ENCODE results near the gene PIK3CA. TPM values are rescaled to one million over a fixed set of nuclear protein-coding genes. Genes with fewer than 3 reads are reported as not detected.

The PIK3CA gene
- total and polyA plus RNA-seq, 2 donors (not counting 3 experiments of a cell fraction or from before 2014, with no cell fraction given): 4.2 to 25.8 TPM

DNA sequence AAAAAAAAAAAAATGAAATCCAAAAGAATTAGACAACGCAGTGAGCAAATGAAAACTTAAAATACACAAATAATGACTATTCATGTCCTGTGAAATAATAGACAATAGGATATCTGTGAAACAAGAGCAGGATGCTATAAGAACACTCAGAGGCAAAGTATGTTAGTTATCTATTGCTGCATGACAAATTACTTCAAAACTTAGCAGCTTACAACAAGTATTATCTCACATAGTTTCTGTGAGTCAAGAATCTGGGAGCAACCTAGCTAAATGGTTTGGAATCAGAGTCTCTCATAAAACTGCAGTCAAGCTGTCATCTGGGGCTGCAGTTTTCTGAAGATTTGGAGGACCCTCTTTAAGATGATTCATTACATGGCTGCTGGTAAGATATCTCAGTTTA is 40.1 kb upstream of the PIK3CA start:
- FAIRE-seq: peak; percentile 68
- Histone ChIP-seq H3K4me2 (ENCODE audit: insufficient read depth, low read length) (peak overlapping the region; percentile 31), H3K9ac (replicated peaks; ENCODE audit: extremely low read depth, insufficient read depth, low read length) (no peak overlapping the region), H2AFZ (ENCODE audit: low read depth, low read length) (peak overlapping the region; percentile 51), H3K27ac (ENCODE audit: insufficient read depth, low read depth, low read length) (no peak overlapping the region), H4K20me1 (replicated peaks; ENCODE audit: control insufficient read depth, extremely low read depth, insufficient read depth, low read length) (no peaks in the 10 kb centered on the region), H3K79me2 (ENCODE audit: control insufficient read depth, insufficient read depth, low read length) (no peaks in the 10 kb centered on the region), H3K9me1 (replicated peaks; ENCODE audit: control insufficient read depth, extremely low read depth, insufficient read depth, low read length) (no peaks in the 10 kb centered on the region), H3K36me3 (ENCODE audit: control insufficient read depth in 2 of 2, extremely low read depth in 1 of 2, insufficient read depth in 2 of 2, low read length in 2 of 2) (no peaks in the 10 kb centered on the region), H3K27me3 (ENCODE audit: control insufficient read depth in 2 of 2, insufficient read depth in 2 of 2, low read length in 2 of 2) (no peaks in the 10 kb centered on the region), H3K9me3 (replicated peaks; ENCODE audit: control insufficient read depth, insufficient read depth, low read length) (peaks cover 2% of the 10 kb centered on the region), H3K4me1 (ENCODE audit: control insufficient read depth, extremely low read depth, insufficient read depth, low read length) (peaks cover 9% of the 10 kb centered on the region), H3K4me3 (replicated peaks in 1 of 3; ENCODE audit: insufficient read depth in 1 of 3, low read depth in 1 of 3, low read length in 3 of 3) (no peak overlapping the region)
- ChIA-PET CTCF (interaction anchor here (0.6 to 3.4 kb wide), 12 partner anchors 9 to 213 kb away, joined by 3 to 13 read pairs (median 4); partner anchors contain the start of gene PIK3CA), POLR2A (no interaction called here)
- DNase-seq (ENCODE audit: low read depth, low spot score): peak; percentile 15
- intact Hi-C loops (cut with micrococcal nuclease): loop anchor here (5.0 kb wide), 1 partner anchor 39 kb away; the partner anchor contains the start of gene PIK3CA
- BruUV-seq (replicated peaks): no TSS peak
- TF ChIP-seq, protein P1, sequence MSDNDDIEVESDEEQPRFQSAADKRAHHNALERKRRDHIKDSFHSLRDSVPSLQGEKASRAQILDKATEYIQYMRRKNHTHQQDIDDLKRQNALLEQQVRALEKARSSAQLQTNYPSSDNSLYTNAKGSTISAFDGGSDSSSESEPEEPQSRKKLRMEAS (IDR thresholded peaks at IDR 0.05; ENCODE audit: insufficient read depth, insufficient read length): no peak
- TF ChIP-seq FOS (IDR thresholded peaks at IDR 0.05; ENCODE audit: borderline replicate concordance, insufficient read depth, low read length) (peak; percentile 54), GATA2 (IDR thresholded peaks at IDR 0.05; ENCODE audit: insufficient read depth, insufficient read length, low read depth, low read length) (peak; percentile 47)
- dilution Hi-C loops (cut with MboI; ENCODE audit: extremely low pct_ligation_motif_present, low sequenced_read_pairs): no loop called here

DNA sequence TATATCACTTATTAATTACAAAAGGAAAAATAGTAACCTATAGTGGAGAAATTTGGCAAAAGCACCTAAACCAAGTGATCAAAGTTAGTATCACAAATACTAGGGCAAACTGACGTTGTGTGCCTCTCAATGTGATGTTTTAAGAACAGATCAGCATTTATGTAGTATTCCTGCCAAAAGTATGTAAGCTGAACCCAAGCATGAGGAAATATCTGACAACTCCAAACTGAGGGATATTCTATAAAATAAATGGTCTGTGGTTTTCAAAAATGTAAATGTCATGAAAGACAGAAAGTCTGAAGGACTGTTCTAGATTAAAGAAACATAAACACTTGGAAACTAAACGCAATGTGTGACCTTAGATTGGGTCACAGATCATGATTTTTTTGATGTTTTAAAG is 34.3 kb upstream of the PIK3CA start:
- H3K36me3 ChIP-seq (ENCODE audit: control insufficient read depth in 2 of 2, extremely low read depth in 1 of 2, insufficient read depth in 2 of 2, low read length in 2 of 2): no peaks in the 10 kb centered on the region
- H3K9ac ChIP-seq (replicated peaks; ENCODE audit: extremely low read depth, insufficient read depth, low read length): no peak overlapping the region
- no peaks in the 10 kb centered on the region for H3K27me3 ChIP-seq (ENCODE audit: control insufficient read depth in 2 of 2, insufficient read depth in 2 of 2, low read length in 2 of 2)
- H2AFZ ChIP-seq (ENCODE audit: low read depth, low read length): no peak overlapping the region
- dilution Hi-C loops (cut with MboI; ENCODE audit: extremely low pct_ligation_motif_present, low sequenced_read_pairs): no loop called here
- no peak overlapping the region for H3K27ac ChIP-seq (ENCODE audit: insufficient read depth, low read depth, low read length)
- H3K4me3 ChIP-seq (replicated peaks in 1 of 3; ENCODE audit: insufficient read depth in 1 of 3, low read depth in 1 of 3, low read length in 3 of 3): no peak overlapping the region
- no peaks in the 10 kb centered on the region for H4K20me1 ChIP-seq (replicated peaks; ENCODE audit: control insufficient read depth, extremely low read depth, insufficient read depth, low read length)
- CTCF ChIA-PET: no interaction called here
- POLR2A ChIA-PET: no interaction called here
- no TSS peak for BruUV-seq (replicated peaks)
- no peak for TF ChIP-seq GATA2 (IDR thresholded peaks at IDR 0.05; ENCODE audit: insufficient read depth, insufficient read length, low read depth, low read length)
- TF ChIP-seq, protein P1 (IDR thresholded peaks at IDR 0.05; ENCODE audit: insufficient read depth, insufficient read length): no peak
- no peak for TF ChIP-seq POLR2AphosphoS5 (IDR thresholded peaks at IDR 0.05; ENCODE audit: insufficient read depth, low read depth, low read length)
- no peak for TF ChIP-seq MYC (IDR thresholded peaks at IDR 0.05; ENCODE audit: low read depth, low read length)
- TF ChIP-seq, protein P2, sequence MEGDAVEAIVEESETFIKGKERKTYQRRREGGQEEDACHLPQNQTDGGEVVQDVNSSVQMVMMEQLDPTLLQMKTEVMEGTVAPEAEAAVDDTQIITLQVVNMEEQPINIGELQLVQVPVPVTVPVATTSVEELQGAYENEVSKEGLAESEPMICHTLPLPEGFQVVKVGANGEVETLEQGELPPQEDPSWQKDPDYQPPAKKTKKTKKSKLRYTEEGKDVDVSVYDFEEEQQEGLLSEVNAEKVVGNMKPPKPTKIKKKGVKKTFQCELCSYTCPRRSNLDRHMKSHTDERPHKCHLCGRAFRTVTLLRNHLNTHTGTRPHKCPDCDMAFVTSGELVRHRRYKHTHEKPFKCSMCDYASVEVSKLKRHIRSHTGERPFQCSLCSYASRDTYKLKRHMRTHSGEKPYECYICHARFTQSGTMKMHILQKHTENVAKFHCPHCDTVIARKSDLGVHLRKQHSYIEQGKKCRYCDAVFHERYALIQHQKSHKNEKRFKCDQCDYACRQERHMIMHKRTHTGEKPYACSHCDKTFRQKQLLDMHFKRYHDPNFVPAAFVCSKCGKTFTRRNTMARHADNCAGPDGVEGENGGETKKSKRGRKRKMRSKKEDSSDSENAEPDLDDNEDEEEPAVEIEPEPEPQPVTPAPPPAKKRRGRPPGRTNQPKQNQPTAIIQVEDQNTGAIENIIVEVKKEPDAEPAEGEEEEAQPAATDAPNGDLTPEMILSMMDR (IDR thresholded peaks at IDR 0.05; ENCODE audit: extremely low read depth in 1 of 2, insufficient read depth in 1 of 2, low read depth in 1 of 2, low read length in 2 of 2): no peak
- no peak for TF ChIP-seq POLR2A (IDR thresholded peaks at IDR 0.05; ENCODE audit: low read depth, low read length)
- TF ChIP-seq EZH2 (IDR thresholded peaks at IDR 0.05; ENCODE audit: borderline replicate concordance, low read depth, low read length, severe bottlenecking): no peak
- no peak for TF ChIP-seq FOS (IDR thresholded peaks at IDR 0.05; ENCODE audit: borderline replicate concordance, insufficient read depth, low read length)
- TF ChIP-seq JUN (IDR thresholded peaks at IDR 0.05; ENCODE audit: borderline replicate concordance, insufficient read depth, insufficient read length, low read depth): no peak
- peaks cover 2% of the 10 kb centered on the region for H3K9me3 ChIP-seq (replicated peaks; ENCODE audit: control insufficient read depth, insufficient read depth, low read length)
- DNase-seq (ENCODE audit: low read depth, low spot score): no peak
- H3K9me1 ChIP-seq (replicated peaks; ENCODE audit: control insufficient read depth, extremely low read depth, insufficient read depth, low read length): no peaks in the 10 kb centered on the region
- intact Hi-C loops (cut with micrococcal nuclease): no loop called here
- H3K4me1 ChIP-seq (ENCODE audit: control insufficient read depth, extremely low read depth, insufficient read depth, low read length): peaks cover 12% of the 10 kb centered on the region
- FAIRE-seq: no peak
- no peak overlapping the region for H3K4me2 ChIP-seq (ENCODE audit: insufficient read depth, low read length)
- H3K79me2 ChIP-seq (ENCODE audit: control insufficient read depth, insufficient read depth, low read length): no peaks in the 10 kb centered on the region

Data from endothelial cell of umbilical vein (primary cell).